ELR (cell line): ENCODE data around the gene CREB3L2.
"Not testable (repeated sequence)": the region's sequence is repeated elsewhere in the genome, so short reads cannot be mapped to it uniquely, and the experiment has no call there.

Experiments
- DNase-seq: peaks from one replicate; pipeline ENCODE4 v3.0.0-alpha.2; 2015; ENCODE audit warnings: low read depth

Gene CREB3L2

DNA sequence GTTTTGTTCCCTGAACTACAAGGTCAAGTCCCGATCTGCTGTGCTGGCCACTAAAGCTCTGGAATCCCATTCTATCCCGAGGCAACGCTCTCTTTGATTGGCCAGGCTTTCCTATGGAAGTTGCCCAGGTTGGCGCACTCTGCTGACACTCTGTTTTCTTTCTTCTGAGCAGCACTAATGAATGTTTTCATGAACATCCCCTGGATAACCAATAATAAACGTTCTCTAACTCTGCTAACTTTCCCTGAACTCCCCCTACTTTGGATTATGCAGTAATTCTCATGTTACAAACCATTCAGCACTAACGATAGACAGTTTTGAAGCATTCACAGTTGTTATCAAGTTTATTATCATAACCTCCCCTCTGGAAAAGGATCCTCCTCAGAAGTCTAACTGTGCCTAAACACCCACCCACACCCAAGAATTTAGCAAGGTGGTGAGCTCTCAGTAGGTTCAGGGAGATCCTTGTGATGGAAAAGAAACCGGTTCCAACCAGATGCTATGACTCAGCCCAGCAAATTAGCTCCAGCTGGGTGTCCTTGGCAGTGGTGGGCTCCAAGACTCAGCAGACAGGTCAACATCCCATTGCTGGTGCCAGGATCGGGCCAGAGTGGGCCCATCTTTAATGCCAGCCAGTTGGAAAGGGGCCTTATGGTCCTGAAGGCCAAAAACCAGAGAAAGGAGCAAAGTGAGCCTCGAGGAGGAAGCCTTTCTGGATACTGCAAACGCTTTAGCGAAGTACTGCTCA lies 68.4 kb downstream of the CREB3L2 start:
- DNase-seq = peak; percentile 65

GRCh38 chr7:137932881-137933269 lies 69.0 kb downstream of the CREB3L2 start:
- peak; percentile 58 for DNase-seq

DNA sequence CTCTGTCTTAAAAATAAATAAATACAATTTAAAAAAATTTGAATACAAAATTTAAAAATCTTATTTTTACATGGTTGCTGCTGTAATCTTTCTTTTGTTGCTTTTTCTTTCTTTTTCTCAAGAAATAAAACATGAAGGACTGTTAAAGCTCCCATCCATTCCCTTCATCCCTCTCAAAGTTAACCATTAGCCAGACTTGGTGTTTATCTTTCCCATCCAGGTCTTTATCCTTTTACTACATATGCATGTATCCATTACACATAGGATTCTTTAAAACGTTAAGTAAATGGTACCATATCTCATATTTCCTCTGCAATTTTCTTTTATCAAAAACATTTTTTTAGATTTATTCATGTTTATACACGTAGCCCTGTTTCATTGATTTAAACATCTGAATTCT lies 70.1 kb downstream of the CREB3L2 start:
- no peak for DNase-seq

GRCh38 chr7:137930581-137930980 lies 71.3 kb downstream of the CREB3L2 start:
- peak; percentile 95 for DNase-seq

DNA sequence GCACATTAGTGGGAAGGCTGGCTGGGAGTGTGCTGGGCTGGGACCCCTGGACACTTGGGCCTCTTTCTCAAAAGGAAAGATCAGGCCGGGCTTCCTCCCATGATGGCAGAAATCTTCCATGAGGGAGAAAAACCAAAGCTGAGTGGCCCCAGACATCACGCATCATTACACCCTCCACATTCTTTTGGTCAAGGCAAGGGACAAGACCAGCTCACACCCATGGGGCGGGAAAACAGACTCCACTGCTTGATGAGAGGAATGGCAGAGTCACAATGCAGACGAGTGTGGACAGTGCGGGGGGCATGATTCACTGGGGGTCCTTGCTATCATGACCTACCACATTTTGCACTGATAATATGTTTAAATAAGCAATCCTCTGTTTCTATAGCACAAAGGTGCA lies 73.3 kb downstream of the CREB3L2 start:
- DNase-seq = no peak

GRCh38 chr7:137927386-137927785 lies 74.5 kb downstream of the CREB3L2 start:
- DNase-seq = no peak

DNA sequence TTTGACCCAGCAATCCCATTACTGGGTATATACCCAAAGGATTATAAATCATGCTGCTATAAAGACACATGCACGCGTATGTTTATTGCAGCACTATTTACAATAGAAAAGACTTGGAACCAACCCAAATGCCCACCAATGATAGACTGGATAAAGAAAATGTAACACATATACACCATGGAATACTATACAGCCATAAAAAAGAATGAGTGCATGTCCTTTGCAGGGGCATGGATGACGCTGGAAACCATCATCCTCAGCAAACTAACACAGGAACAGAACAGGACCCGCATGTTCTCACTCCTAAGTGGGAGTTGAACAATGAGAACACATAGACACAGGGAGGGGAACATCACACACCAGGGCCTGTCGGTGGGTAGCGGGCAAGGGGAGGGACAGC lies 75.7 kb downstream of the CREB3L2 start:
- DNase-seq = not testable (repeated sequence)

DNA sequence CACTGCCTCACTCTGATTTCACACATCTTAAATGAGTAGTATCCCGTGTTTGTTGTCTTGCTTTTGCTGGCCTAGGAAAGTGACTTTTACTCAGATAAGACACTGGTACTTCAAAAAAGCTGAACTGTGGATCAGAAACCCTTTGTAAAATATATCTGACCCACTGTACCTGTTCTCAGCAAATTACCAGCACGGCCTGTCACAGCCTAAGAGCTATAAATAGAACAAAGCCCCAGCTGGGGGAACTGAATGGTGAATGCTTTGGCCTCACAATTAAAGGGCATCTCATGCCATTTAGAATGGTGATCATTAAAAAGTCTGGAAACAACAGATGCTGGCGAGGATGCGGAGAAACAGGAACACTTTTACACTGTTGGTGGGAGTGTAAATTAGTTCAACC lies 76.1 kb downstream of the CREB3L2 start:
- DNase-seq = no peak

DNA sequence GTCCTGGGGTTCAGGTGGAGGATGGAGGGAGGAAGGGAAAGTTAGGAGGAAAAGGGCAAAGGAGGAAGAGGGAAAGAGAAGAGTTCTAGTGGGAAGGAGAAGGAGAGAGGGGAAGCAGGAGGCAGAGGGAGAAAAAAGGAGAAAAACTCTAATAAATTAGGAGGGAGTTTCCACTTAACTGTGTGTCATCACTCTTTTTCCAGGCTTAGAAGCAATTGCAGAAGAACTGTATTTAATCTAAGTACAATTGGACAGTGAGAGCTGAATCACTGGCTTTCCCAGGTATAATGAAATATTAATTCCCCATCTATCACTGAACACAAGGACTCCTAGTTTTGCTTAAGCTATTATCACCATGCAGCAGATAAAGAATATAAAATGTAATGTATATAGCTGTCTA lies 76.8 kb downstream of the CREB3L2 start:
- DNase-seq = peak; percentile 46

GRCh38 chr7:137923380-137923779 lies 78.5 kb downstream of the CREB3L2 start:
- peak; percentile 96 for DNase-seq

DNA sequence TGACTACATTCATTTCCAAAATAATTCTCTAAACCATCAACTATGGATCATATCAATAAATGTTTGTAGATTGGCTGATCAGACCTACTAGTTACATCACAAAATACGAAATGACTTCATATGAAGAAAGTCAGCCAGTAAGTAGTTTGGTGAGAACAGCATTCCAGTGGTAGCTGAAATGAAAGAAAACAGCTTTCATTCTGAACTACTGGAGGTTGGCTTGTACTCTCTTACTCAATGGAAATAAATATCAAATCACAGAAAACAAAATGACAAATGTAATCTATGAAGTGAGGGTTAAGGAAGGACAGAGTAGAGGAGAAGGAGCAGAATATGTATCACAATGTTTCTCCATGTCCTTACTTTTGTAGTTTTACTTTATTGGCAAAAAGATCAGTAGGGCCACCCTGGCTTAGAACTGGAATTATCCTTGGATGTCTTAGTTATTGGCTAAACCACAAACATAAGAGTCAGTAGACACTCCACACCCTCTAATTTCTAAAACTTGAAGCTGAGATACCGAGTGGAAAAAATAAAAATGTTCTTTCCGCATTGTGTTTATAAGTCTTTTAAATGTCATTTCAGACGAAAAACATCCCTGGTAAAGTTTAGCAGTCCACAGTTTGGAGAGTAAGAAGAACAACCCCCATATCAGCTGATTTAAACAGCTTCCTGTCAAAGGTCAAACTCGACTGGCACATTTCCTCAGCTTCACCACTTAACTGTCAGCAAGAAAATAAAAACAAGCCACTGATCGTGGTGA lies 81.1 kb downstream of the CREB3L2 start:
- DNase-seq = no peak

- DNase-seq = no peak
These were observed 81.9 kb downstream of the CREB3L2 start for GRCh38 chr7:137919987-137920386.

DNA sequence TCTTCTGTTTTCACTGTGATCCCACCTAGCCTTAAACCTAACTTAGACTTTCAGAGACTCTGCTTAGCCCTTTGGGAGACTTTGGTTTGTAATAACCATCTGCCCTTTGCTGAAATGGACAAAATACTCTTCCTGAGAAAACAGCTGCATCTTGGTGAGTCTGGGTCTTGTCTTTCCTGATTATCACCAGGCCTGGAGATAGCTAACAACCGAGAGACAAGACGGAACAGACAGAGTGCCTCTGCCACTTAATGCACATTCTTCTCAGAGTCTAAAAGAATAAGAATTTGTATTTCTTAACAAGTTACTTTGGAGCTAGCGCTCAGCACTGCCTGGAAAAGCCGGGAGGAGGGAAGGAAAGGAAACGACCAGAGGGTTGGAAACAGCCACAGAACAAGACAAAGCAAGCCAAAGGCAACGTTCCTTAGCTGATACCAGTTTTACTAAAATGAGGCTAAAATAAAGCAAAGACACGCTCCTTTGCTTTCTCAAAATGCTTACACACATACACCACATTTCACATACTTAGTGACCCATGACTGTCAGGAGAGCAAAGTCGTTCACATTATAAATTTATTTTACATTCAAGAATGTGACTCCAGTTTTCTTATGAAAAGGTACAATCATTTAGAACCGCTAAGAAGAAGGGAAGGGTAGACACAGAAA lies 84.8 kb downstream of the CREB3L2 start:
- DNase-seq = no peak

DNA sequence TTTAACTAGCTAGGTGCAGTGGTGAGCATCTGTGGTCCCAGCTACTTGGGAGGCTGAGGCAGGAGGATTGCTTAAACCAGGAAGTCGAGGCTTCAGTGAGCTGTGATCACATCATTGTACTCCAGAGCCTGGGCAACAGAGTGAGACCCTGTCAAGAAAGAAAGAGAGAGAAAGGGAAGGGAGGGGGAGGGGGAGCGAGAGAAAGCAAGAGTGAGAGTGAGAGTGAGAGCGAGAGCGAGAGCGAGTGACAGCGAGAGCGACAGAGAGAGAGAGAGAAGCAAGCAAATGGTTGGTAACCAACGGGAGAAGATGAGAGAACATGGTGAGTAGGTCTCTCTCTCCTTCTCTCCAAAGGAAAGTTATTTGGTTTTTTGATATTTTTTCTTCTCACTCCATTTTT lies 85.3 kb downstream of the CREB3L2 start:
- no peak for DNase-seq

- DNase-seq = no peak
These were observed 86.6 kb downstream of the CREB3L2 start for GRCh38 chr7:137915266-137915665.

GRCh38 chr7:137913985-137914384 lies 87.9 kb downstream of the CREB3L2 start:
- no peak for DNase-seq

- no peak for DNase-seq
These were observed 92.8 kb downstream of the CREB3L2 start for GRCh38 chr7:137909042-137909441.

GRCh38 chr7:137908106-137908505 lies 93.8 kb downstream of the CREB3L2 start:
- no peak for DNase-seq

GRCh38 chr7:137906636-137907035 lies 95.2 kb downstream of the CREB3L2 start:
- DNase-seq = not testable (repeated sequence)

DNA sequence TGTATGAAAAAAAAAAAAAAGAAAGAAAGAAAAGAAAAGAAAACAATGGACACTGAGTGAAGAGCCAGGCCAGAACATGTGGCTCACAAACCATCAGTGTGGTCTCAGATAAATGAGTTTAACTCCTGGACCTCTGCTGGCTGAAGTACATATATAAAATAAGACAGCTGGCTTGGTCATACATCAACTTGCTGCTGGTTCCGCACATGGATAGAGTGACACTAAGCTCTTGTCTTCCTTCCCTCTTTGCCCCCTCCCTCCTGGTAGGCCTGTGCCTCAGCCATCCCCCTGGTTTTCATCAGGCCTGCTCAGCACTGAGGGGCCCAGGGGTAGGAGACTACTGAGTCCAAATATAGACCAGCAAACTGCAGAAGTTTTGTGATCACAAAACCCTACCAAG lies 97.1 kb downstream of the CREB3L2 start:
- peak; percentile 13 for DNase-seq

GRCh38 chr7:137903382-137904169 lies 98.3 kb downstream of the CREB3L2 start:
- DNase-seq = peak; percentile 79

DNA sequence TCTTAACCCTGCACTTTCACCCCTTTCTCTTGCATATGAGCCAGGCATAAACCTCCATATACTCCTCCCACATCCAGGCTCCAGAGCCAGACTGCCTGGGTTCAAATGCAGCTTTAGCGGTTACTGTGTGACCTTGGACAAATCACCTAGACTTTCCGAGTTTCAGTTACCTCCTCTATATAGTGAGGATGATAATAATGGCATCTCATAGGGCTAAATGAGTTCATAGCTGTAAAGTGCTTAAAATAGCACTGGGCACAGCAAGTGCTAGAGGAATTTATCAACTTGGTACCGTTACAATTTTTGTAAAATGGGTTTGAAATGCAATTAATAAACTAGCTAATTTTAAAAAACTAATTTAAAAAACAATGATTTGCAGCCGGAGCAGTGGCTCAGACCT lies 101.7 kb downstream of the CREB3L2 start:
- DNase-seq = no peak
